Osteoblast (primary cell): ENCODE results near the gene GPR156. TPM values are rescaled to one million over a fixed set of nuclear protein-coding genes. Genes with fewer than 3 reads are reported as not detected.

Experiments used
- DNase-seq: peaks from one replicate; pipeline ENCODE4 v3.0.0; 2011; ENCODE audit warnings: low spot score, mixed read lengths; ENCODE audit not compliant: insufficient read length; ENCODE audit errors: missing footprints
- H2AFZ ChIP-seq: 2 replicates; pipeline ENCODE4 v1.6.0; 2011; ENCODE audit warnings: mild to moderate bottlenecking, low read length
- H3K27ac ChIP-seq: 2 replicates; pipeline ENCODE4 v1.5.1; 2011; ENCODE audit warnings: mild to moderate bottlenecking, low read depth, low read length, moderate library complexity
- H3K27me3 ChIP-seq: 2 replicates; pipeline ENCODE4 v1.6.0; 2012; ENCODE audit warnings: mild to moderate bottlenecking, control low read depth, inconsistent platforms, low read length, moderate library complexity; ENCODE audit not compliant: insufficient read depth
- H3K36me3 ChIP-seq: 2 replicates; pipeline ENCODE4 v1.5.1; 2011; ENCODE audit warnings: mild to moderate bottlenecking, low read length, control low read depth, moderate library complexity; ENCODE audit not compliant: insufficient read depth
- H3K4me1 ChIP-seq: 2 replicates; pipeline ENCODE4 v1.5.1; 2011; ENCODE audit warnings: mild to moderate bottlenecking, low read length, control low read depth, moderate library complexity; ENCODE audit not compliant: insufficient read depth
- H3K4me2 ChIP-seq: 2 replicates; pipeline ENCODE4 v1.6.0; 2011; ENCODE audit warnings: mild to moderate bottlenecking, low read length; ENCODE audit not compliant: insufficient read depth
- H3K4me3 ChIP-seq: fragments of 200-600 bp; sonication (generic); 3 replicates; pipeline ENCODE4 v1.5.1; 2012; ENCODE audit warnings: mild to moderate bottlenecking, low read length, inconsistent platforms; ENCODE audit not compliant: insufficient read depth
- H3K79me2 ChIP-seq: 2 replicates; pipeline ENCODE4 v1.6.0; 2012; ENCODE audit warnings: mild to moderate bottlenecking, low read length, control low read depth, inconsistent platforms; ENCODE audit not compliant: insufficient read depth
- H3K9me3 ChIP-seq: 2 replicates; pipeline ENCODE4 v1.5.1; 2011; ENCODE audit warnings: low read depth, low read length, control low read depth
- H4K20me1 ChIP-seq: 2 replicates; pipeline ENCODE4 v1.6.0; 2012; ENCODE audit warnings: mild to moderate bottlenecking, low read length, control low read depth; ENCODE audit not compliant: insufficient read depth
- CTCF ChIP-seq: IDR thresholded peaks from 2 replicates; pipeline ENCODE4 v1.5.1; 2011; ENCODE audit warnings: mild to moderate bottlenecking, low read depth, low read length, moderate library complexity; ENCODE audit errors: extremely low read depth
- total RNA-seq: library from RNA; depleted of rRNA; stranded (reverse); fragments of >200 nt; gene quantifications from 2 replicates; pipeline ENCODE4 v1.2.3, GENCODE V29; 2012

The GPR156 gene
- total RNA-seq, 1 donor: 1.4 TPM

GRCh38 chr3:120153294-120153693 lies 131.7 kb downstream of the GPR156 start:
- H3K27ac ChIP-seq: peak overlapping the region; percentile 91
- DNase-seq: peak; percentile 77
- H3K27me3 ChIP-seq: no peaks in the 10 kb centered on the region
- no peaks in the 10 kb centered on the region for H3K9me3 ChIP-seq
- peak overlapping the region; percentile 34 for H3K4me3 ChIP-seq
- peak overlapping the region; percentile 65 for H3K4me2 ChIP-seq
- H4K20me1 ChIP-seq: no peaks in the 10 kb centered on the region
- H2AFZ ChIP-seq: peak overlapping the region; percentile 80
- no peaks in the 10 kb centered on the region for H3K79me2 ChIP-seq
- TF ChIP-seq CTCF: no peak
- peaks cover 13% of the 10 kb centered on the region for H3K4me1 ChIP-seq
- no peaks in the 10 kb centered on the region for H3K36me3 ChIP-seq

GRCh38 chr3:120151791-120152190 lies 133.2 kb downstream of the GPR156 start:
- no peaks in the 10 kb centered on the region for H4K20me1 ChIP-seq
- H3K27me3 ChIP-seq: no peaks in the 10 kb centered on the region
- H3K9me3 ChIP-seq: no peaks in the 10 kb centered on the region
- DNase-seq: no peak
- peaks cover 13% of the 10 kb centered on the region for H3K4me1 ChIP-seq
- no peak overlapping the region for H3K4me3 ChIP-seq
- no peak overlapping the region for H3K4me2 ChIP-seq
- H3K79me2 ChIP-seq: no peaks in the 10 kb centered on the region
- no peak for TF ChIP-seq CTCF
- no peak overlapping the region for H3K27ac ChIP-seq
- H2AFZ ChIP-seq: peak overlapping the region; percentile 20
- no peaks in the 10 kb centered on the region for H3K36me3 ChIP-seq

GRCh38 chr3:120148187-120148949 lies 136.7 kb downstream of the GPR156 start:
- DNase-seq: no peak
- Histone ChIP-seq H3K36me3 (no peaks in the 10 kb centered on the region), H3K9me3 (no peaks in the 10 kb centered on the region), H2AFZ (no peak overlapping the region), H3K4me2 (no peak overlapping the region), H3K79me2 (no peaks in the 10 kb centered on the region), H4K20me1 (no peaks in the 10 kb centered on the region), H3K4me1 (peaks cover 25% of the 10 kb centered on the region), H3K27ac (no peak overlapping the region), H3K27me3 (no peaks in the 10 kb centered on the region), H3K4me3 (no peak overlapping the region)
- no peak for TF ChIP-seq CTCF

- H3K4me3 ChIP-seq: no peak overlapping the region
- TF ChIP-seq CTCF: no peak
- H3K79me2 ChIP-seq: no peaks in the 10 kb centered on the region
- no peaks in the 10 kb centered on the region for H4K20me1 ChIP-seq
- peaks cover 18% of the 10 kb centered on the region for H3K4me1 ChIP-seq
- no peak for DNase-seq
- H3K4me2 ChIP-seq: no peak overlapping the region
- peak overlapping the region; percentile 43 for H2AFZ ChIP-seq
- no peaks in the 10 kb centered on the region for H3K36me3 ChIP-seq
- H3K27ac ChIP-seq: no peak overlapping the region
- H3K27me3 ChIP-seq: no peaks in the 10 kb centered on the region
- no peaks in the 10 kb centered on the region for H3K9me3 ChIP-seq
Observed at GRCh38 chr3:120147072-120147871, 137.8 kb downstream of the GPR156 start.
